OCI-LY7 (cell line): ENCODE measurements around the gene SYT4. TPM values are rescaled to one million over a fixed set of nuclear protein-coding genes. Genes with fewer than 3 reads are reported as not detected.
A peak's percentile ranks its signal among the peaks of the same experiment; 100 is the strongest.

Experiments
- BruUV-seq: library from RNA; stranded (reverse); fragments of 400-500 nt; replicated peaks from 2 replicates; lab custom pipeline; 2021; lab: Mats Ljungman, UMichigan
- CTCF ChIA-PET: fragments of 300-600 bp; sonication (Branson Sonifier 250); formaldehyde crosslinking; loops from one replicate; lab custom pipeline; 2022; ENCODE audit warnings: antibody characterized with exemption; ENCODE audit not compliant: unreplicated experiment; lab: Charles Lee
- POLR2A ChIA-PET: fragments of 300-600 bp; sonication (Branson Sonifier 250); formaldehyde crosslinking; loops from one replicate; lab custom pipeline; 2022; ENCODE audit warnings: antibody characterized with exemption; lab: Charles Lee
- DNase-seq: peaks from one replicate; pipeline ENCODE4 v3.0.0-alpha.2; 2015; ENCODE audit warnings: low spot score
- H2AFZ ChIP-seq: fragments of 200-600 bp; sonication (generic), shearing (Covaris generic); 2 replicates; pipeline ENCODE4 v1.6.1; 2014; ENCODE audit warnings: mild to moderate bottlenecking, antibody characterized with exemption, low read length, moderate library complexity
- H3K27ac ChIP-seq: fragments of 200-600 bp; sonication (generic); 2 replicates; pipeline ENCODE4 v1.5.1; 2014; ENCODE audit warnings: mixed run types, low read depth, mild to moderate bottlenecking, moderate library complexity, low read length, inconsistent platforms; ENCODE audit not compliant: poor library complexity, severe bottlenecking
- H3K36me3 ChIP-seq: fragments of 200-600 bp; sonication (generic); 2 replicates; pipeline ENCODE4 v1.6.1; 2014; ENCODE audit warnings: mild to moderate bottlenecking, antibody characterized with exemption, low read length, moderate library complexity, mixed read lengths; ENCODE audit not compliant: insufficient read depth
- H3K4me1 ChIP-seq: fragments of 200-600 bp; sonication (generic); 2 replicates; pipeline ENCODE4 v1.5.1; 2014; ENCODE audit warnings: mild to moderate bottlenecking, low read length; ENCODE audit not compliant: insufficient read depth, poor library complexity, severe bottlenecking
- H3K4me2 ChIP-seq: fragments of 200-600 bp; sonication (generic); 2 replicates; pipeline ENCODE4 v1.6.1; 2014; ENCODE audit warnings: mild to moderate bottlenecking, low read length
- H3K4me3 ChIP-seq: fragments of 200-600 bp; sonication (generic); 2 replicates; pipeline ENCODE4 v1.5.1; 2014; ENCODE audit warnings: mild to moderate bottlenecking, low read depth, low read length; ENCODE audit not compliant: poor library complexity, severe bottlenecking
- H3K79me2 ChIP-seq: fragments of 200-600 bp; sonication (generic); 2 replicates; pipeline ENCODE4 v1.6.1; 2016; ENCODE audit warnings: low read depth, mild to moderate bottlenecking, low read length, moderate library complexity, mixed read lengths; ENCODE audit not compliant: insufficient read depth
- H3K9me2 ChIP-seq: fragments of 200-600 bp; sonication (generic); 2 replicates; pipeline ENCODE4 v1.6.1; 2016; ENCODE audit warnings: mild to moderate bottlenecking, low read length, mixed read lengths; ENCODE audit not compliant: insufficient read depth
- H3K9me3 ChIP-seq: fragments of 200-600 bp; sonication (generic); 2 replicates; pipeline ENCODE4 v1.6.1; 2014; ENCODE audit warnings: mild to moderate bottlenecking, mixed run types, low read length, mixed read lengths
- H4K20me1 ChIP-seq: fragments of 200-600 bp; sonication (generic); 2 replicates; pipeline ENCODE4 v1.6.1; 2014; ENCODE audit warnings: mild to moderate bottlenecking, antibody characterized with exemption, low read length, moderate library complexity, mixed read lengths; ENCODE audit not compliant: insufficient read depth
- EZH2phosphoT487 ChIP-seq: fragments of 200-600 bp; sonication (generic); IDR thresholded peaks from 2 replicates; pipeline ENCODE4 v1.6.1; 2018; ENCODE audit warnings: low read depth, borderline replicate concordance, mild to moderate bottlenecking, mixed run types, antibody characterized with exemption, low read length, moderate library complexity, mixed read lengths
- intact Hi-C: fragments of 100-400 bp; cut with micrococcal nuclease; formaldehyde crosslinking; loops from one replicate; pipeline ENCODE4 v1.10.0; 2022; ENCODE audit not compliant: unreplicated experiment
- total RNA-seq, 2 experiments: library from RNA; depleted of rRNA in 1 of 2; stranded (reverse); fragments of >200 nt in 1 of 2; shearing (Covaris generic) in 1 of 2; gene quantifications; 2 replicates each; pipeline ENCODE4 v1.2.3, GENCODE V29; 2014 to 2022
- TF ChIP-seq, protein P1 (sequence below): fragments of 200-600 bp; sonication (generic); conservative IDR thresholded peaks from 2 replicates; pipeline ENCODE4 v1.5.1; 2014; ENCODE audit warnings: mild to moderate bottlenecking, antibody characterized with exemption, low read length, moderate library complexity, mixed read lengths

Gene SYT4
- total RNA-seq, 2 experiments from 2014 or later, result not detected

DNA sequence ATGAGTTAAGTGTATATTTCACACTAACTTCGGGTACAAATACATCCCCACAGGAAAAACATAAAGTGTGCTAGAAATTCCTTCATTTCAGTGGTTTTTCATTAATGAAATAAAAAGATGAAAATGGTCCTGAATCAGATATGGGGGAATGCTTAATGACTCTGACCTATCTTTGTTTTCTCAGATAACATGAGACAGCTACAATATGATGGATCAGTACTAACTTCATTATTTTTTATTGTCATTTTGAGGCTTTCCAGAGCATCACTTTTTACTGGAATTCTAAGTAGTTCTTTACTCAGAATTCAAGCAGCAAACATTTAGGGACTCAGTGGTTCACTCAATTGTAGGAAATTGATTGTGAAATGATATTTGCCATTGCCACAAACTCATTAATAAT, 2.8 kb downstream of the SYT4 start:
- ChIA-PET POLR2A (no interaction called here), CTCF (no interaction called here)
- no peaks in the 10 kb centered on the region for H3K9me3 ChIP-seq
- no peaks in the 10 kb centered on the region for H3K79me2 ChIP-seq
- H3K4me1 ChIP-seq, result no peaks in the 10 kb centered on the region
- H3K9me2 ChIP-seq, result no peaks in the 10 kb centered on the region
- intact Hi-C loops, result loop anchor here (5.0 to 10.0 kb wide), 2 partner anchors 680 to 977 kb away; no protein-coding TSS in a partner anchor
- no peak for TF ChIP-seq EZH2phosphoT487
- no peak overlapping the region for H3K27ac ChIP-seq
- no peak for DNase-seq
- no peaks in the 10 kb centered on the region for H4K20me1 ChIP-seq
- H3K4me2 ChIP-seq, result no peak overlapping the region
- no peak overlapping the region for H2AFZ ChIP-seq
- H3K36me3 ChIP-seq, result no peaks in the 10 kb centered on the region
- BruUV-seq, result no TSS peak
- H3K4me3 ChIP-seq, result no peak overlapping the region

DNA sequence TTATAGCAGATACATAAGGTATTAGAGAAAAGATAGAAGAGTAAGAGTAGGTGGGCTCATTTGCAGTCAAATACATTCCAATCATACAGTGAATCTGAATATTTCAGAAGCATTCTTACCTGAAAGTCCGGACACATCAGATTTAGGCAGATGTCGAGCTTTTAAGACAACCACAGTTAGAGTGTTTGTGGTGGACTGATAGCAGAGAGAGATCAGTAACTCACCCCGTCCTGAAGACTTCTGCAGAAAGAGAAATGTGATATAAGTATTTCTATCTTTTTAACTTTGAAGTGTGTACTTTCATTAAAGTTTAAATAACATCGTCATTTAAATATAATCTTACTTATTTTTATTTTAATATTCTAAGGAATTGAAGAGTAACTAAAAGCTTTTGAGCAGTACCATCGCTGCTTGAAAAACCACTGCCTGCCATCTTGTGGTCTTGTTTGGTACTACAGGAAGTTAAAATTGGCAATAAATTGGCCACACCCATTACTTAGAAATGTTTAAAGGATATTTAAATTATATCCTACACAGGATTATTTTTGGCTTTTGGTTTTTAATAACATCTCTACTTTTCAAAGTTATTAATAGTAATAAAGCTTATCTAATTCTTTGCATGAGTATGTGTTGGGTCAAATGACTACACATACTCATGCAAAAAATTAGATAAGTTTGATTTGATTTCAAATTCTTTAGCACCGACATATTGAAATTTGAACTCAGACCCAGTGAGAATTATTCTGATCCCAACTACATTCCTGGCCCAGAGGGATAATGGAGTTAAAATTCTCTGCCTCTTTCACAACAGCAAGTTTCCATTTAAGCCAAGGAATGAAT, 5.5 kb downstream of the SYT4 start:
- no peaks in the 10 kb centered on the region for H3K9me2 ChIP-seq
- H2AFZ ChIP-seq, result no peak overlapping the region
- H3K4me3 ChIP-seq, result no peak overlapping the region
- no TSS peak for BruUV-seq
- no peak overlapping the region for H3K27ac ChIP-seq
- H3K9me3 ChIP-seq, result no peaks in the 10 kb centered on the region
- no peaks in the 10 kb centered on the region for H3K79me2 ChIP-seq
- H3K36me3 ChIP-seq, result no peaks in the 10 kb centered on the region
- intact Hi-C loops, result loop anchor here (5.0 to 10.0 kb wide), 2 partner anchors 677 to 975 kb away; no protein-coding TSS in a partner anchor
- no peak overlapping the region for H3K4me2 ChIP-seq
- ChIA-PET POLR2A (no interaction called here), CTCF (no interaction called here)
- peak; percentile 16 for DNase-seq
- H3K4me1 ChIP-seq, result no peaks in the 10 kb centered on the region
- H4K20me1 ChIP-seq, result no peaks in the 10 kb centered on the region
- no peak for TF ChIP-seq EZH2phosphoT487
- TF ChIP-seq, protein P1, sequence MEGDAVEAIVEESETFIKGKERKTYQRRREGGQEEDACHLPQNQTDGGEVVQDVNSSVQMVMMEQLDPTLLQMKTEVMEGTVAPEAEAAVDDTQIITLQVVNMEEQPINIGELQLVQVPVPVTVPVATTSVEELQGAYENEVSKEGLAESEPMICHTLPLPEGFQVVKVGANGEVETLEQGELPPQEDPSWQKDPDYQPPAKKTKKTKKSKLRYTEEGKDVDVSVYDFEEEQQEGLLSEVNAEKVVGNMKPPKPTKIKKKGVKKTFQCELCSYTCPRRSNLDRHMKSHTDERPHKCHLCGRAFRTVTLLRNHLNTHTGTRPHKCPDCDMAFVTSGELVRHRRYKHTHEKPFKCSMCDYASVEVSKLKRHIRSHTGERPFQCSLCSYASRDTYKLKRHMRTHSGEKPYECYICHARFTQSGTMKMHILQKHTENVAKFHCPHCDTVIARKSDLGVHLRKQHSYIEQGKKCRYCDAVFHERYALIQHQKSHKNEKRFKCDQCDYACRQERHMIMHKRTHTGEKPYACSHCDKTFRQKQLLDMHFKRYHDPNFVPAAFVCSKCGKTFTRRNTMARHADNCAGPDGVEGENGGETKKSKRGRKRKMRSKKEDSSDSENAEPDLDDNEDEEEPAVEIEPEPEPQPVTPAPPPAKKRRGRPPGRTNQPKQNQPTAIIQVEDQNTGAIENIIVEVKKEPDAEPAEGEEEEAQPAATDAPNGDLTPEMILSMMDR, result peak; percentile 70

DNA sequence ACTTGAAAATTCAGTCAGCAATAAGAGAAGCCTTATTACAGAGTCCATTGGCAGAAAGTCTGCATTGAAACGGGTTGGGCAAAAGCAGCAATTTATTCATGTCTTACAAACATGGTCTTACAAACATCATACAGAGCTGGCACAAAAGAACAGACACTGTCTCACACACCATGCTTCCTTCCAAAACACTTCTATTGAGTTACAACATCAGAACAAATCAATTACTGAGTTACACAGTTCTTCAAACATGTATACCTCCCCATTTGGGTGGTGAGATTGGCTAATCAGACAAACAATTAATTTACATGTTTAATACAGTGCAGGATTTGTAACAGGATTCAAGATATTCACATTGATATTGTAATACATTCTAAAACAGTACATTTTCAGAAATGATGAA, 9.5 kb downstream of the SYT4 start:
- no peak overlapping the region for H2AFZ ChIP-seq
- CTCF ChIA-PET, result no interaction called here
- no peak overlapping the region for H3K4me2 ChIP-seq
- H3K9me3 ChIP-seq, result no peaks in the 10 kb centered on the region
- TF ChIP-seq, protein P1, result no peak
- no peak for TF ChIP-seq EZH2phosphoT487
- no peaks in the 10 kb centered on the region for H3K4me1 ChIP-seq
- DNase-seq, result no peak
- no peaks in the 10 kb centered on the region for H3K79me2 ChIP-seq
- H3K4me3 ChIP-seq, result no peak overlapping the region
- intact Hi-C loops, result no loop called here
- H3K9me2 ChIP-seq, result no peaks in the 10 kb centered on the region
- POLR2A ChIA-PET, result no interaction called here
- no peaks in the 10 kb centered on the region for H4K20me1 ChIP-seq
- H3K27ac ChIP-seq, result no peak overlapping the region
- no TSS peak for BruUV-seq
- no peaks in the 10 kb centered on the region for H3K36me3 ChIP-seq
